HepG2 (cell line): ENCODE data around the gene DNAJC11. TPM values are rescaled to one million over a fixed set of nuclear protein-coding genes. Genes with fewer than 3 reads are reported as not detected.

Source experiments
- ATF1 ChIP-seq: IDR thresholded peaks from 2 replicates; pipeline ENCODE4 v1.6.1; 2016; ENCODE audit warnings: mild to moderate bottlenecking, control low read depth
- CBFB ChIP-seq: sonication (generic); formaldehyde crosslinking; IDR thresholded peaks from 2 replicates; pipeline ENCODE4 v1.4.0; 2020; ENCODE audit warnings: missing genetic modification reagents
- EED ChIP-seq: sonication (generic); formaldehyde crosslinking; IDR thresholded peaks from 2 replicates; pipeline ENCODE4 v1.5.0; 2020; ENCODE audit warnings: mild to moderate bottlenecking, missing genetic modification reagents
- GABPA ChIP-seq, 2 experiments: IDR thresholded peaks; 2 replicates each; pipeline ENCODE4 v1.6.1; 2011 to 2016; ENCODE audit warnings: low read depth in 2 of 2, low read length in 1 of 2, missing biosample characterization in 1 of 2, missing genetic modification characterization in 1 of 2
- HDAC2 ChIP-seq: sonication (generic); formaldehyde crosslinking; IDR thresholded peaks from 2 replicates; pipeline ENCODE4 v1.4.0; 2020; ENCODE audit warnings: missing genetic modification reagents
- HNF4A ChIP-seq: sonication (generic); formaldehyde crosslinking; IDR thresholded peaks from 2 replicates; pipeline ENCODE4 v1.4.0; 2020; ENCODE audit warnings: missing genetic modification reagents
- HOXA3 ChIP-seq: sonication (generic); formaldehyde crosslinking; IDR thresholded peaks from 2 replicates; pipeline ENCODE4 v1.5.0; 2020; ENCODE audit warnings: missing genetic modification reagents
- JARID2 ChIP-seq: sonication (generic); formaldehyde crosslinking; IDR thresholded peaks from 2 replicates; pipeline ENCODE4 v1.8.1; 2023; ENCODE audit warnings: missing genetic modification reagents, inconsistent platforms; ENCODE audit not compliant: insufficient replicate concordance
- RBM39 ChIP-seq: fragments of 200-400 bp; formaldehyde crosslinking; IDR thresholded peaks from one replicate; pipeline ENCODE4 v1.6.1; 2018; ENCODE audit warnings: antibody characterized with exemption, mild to moderate bottlenecking, low read depth, low read length; ENCODE audit not compliant: poor library complexity, severe bottlenecking
- SALL1 ChIP-seq: sonication (generic); formaldehyde crosslinking; IDR thresholded peaks from 2 replicates; pipeline ENCODE4 v1.8.0; 2022; ENCODE audit warnings: mild to moderate bottlenecking, missing genetic modification reagents
- SRSF1 ChIP-seq: fragments of 200-400 bp; formaldehyde crosslinking; optimal IDR thresholded peaks from 2 replicates; pipeline ENCODE3; 2017; ENCODE audit warnings: mild to moderate bottlenecking, low read depth, low read length, moderate library complexity
- STAG1 ChIP-seq: sonication (generic); formaldehyde crosslinking; IDR thresholded peaks from 2 replicates; pipeline ENCODE4 v1.4.0; 2020; ENCODE audit warnings: missing genetic modification reagents
- ZEB1 ChIP-seq: IDR thresholded peaks from 2 replicates; pipeline ENCODE4 v1.6.1; 2012; ENCODE audit warnings: mild to moderate bottlenecking, low read depth, inconsistent platforms; ENCODE audit not compliant: insufficient replicate concordance
- ZFP37 ChIP-seq: sonication (generic); formaldehyde crosslinking; IDR thresholded peaks from 2 replicates; pipeline ENCODE4 v1.4.0; 2020; ENCODE audit warnings: missing genetic modification reagents, borderline replicate concordance
- ZNF431 ChIP-seq: sonication (generic); formaldehyde crosslinking; IDR thresholded peaks from 2 replicates; pipeline ENCODE4 v1.9.0; 2022; ENCODE audit warnings: missing genetic modification reagents, low read depth, mild to moderate bottlenecking, borderline replicate concordance
- ZNF577 ChIP-seq: sonication (generic); formaldehyde crosslinking; IDR thresholded peaks from 2 replicates; pipeline ENCODE4 v1.4.0; 2020; ENCODE audit warnings: mild to moderate bottlenecking, low read depth, missing genetic modification reagents, borderline replicate concordance
- ZNF598 ChIP-seq: sonication (generic); formaldehyde crosslinking; IDR thresholded peaks from 2 replicates; pipeline ENCODE4 v1.5.1; 2020; ENCODE audit warnings: mild to moderate bottlenecking, missing genetic modification reagents, borderline replicate concordance
- ZNF614 ChIP-seq: IDR thresholded peaks from 2 replicates; pipeline ENCODE4 v1.6.1; 2018; ENCODE audit warnings: missing biosample characterization, missing genetic modification reagents, inconsistent platforms, borderline replicate concordance
- ZNF616 ChIP-seq: sonication (generic); formaldehyde crosslinking; IDR thresholded peaks from 2 replicates; pipeline ENCODE4 v1.5.0; 2020; ENCODE audit warnings: low read depth, mild to moderate bottlenecking, missing genetic modification reagents
- ZNF713 ChIP-seq: sonication (generic); formaldehyde crosslinking; IDR thresholded peaks from 2 replicates; pipeline ENCODE4 v1.4.0; 2020; ENCODE audit warnings: mild to moderate bottlenecking, missing genetic modification reagents
- ZNF746 ChIP-seq: sonication (generic); formaldehyde crosslinking; IDR thresholded peaks from 2 replicates; pipeline ENCODE4 v1.8.0; 2022; ENCODE audit warnings: mild to moderate bottlenecking, missing genetic modification reagents
- polyA plus RNA-seq, 8 experiments: library from polyadenylated mRNA; depleted of rRNA in 3 of 8; stranded (reverse) in 7 of 8; unstranded in 1 of 8; fragments of >200 nt; fragmentation: Illumina TruSeq in 4 of 8; extraction: Trizol in 4 of 8; gene quantifications; 2 replicates each; pipeline versions ENCODE4 v1.2.1 to v1.2.3, GENCODE V29; 2011 to 2016; ENCODE audit warnings: low read depth in 4 of 8, missing spikeins in 1 of 8, mixed read lengths in 1 of 8; ENCODE audit not compliant: insufficient read depth in 1 of 8
- total RNA-seq, 5 experiments: library from RNA; depleted of rRNA; stranded (reverse); fragments of >200 nt; fragmentation: Illumina TruSeq; extraction: Trizol; gene quantifications; 2 replicates each; pipeline ENCODE4 v1.2.3, GENCODE V29; 2016; ENCODE audit warnings: low read depth in 1 of 5
- TF ChIP-seq, protein P1 (sequence below): sonication (generic); formaldehyde crosslinking; IDR thresholded peaks from 2 replicates; pipeline ENCODE4 v1.4.0; 2020; ENCODE audit warnings: low read depth, mild to moderate bottlenecking, missing genetic modification reagents
- TF ChIP-seq, protein P2 (sequence below): sonication (generic); formaldehyde crosslinking; IDR thresholded peaks from 2 replicates; pipeline ENCODE4 v1.5.1; 2020; ENCODE audit warnings: missing genetic modification reagents, mild to moderate bottlenecking, borderline replicate concordance
- TF ChIP-seq, protein P3 (sequence below): IDR thresholded peaks from 2 replicates; pipeline ENCODE4 v1.6.1; 2016; ENCODE audit warnings: mild to moderate bottlenecking, missing biosample characterization, missing genetic modification reagents
- TF ChIP-seq, protein P4 (sequence below): sonication (generic); formaldehyde crosslinking; IDR thresholded peaks from 2 replicates; pipeline ENCODE4 v1.4.0; 2020; ENCODE audit warnings: mild to moderate bottlenecking, missing genetic modification reagents

Gene DNAJC11
- total and polyA plus RNA-seq, 2 of the 13 experiments (the other 11 are each of a cell fraction or from before 2014, with no cell fraction given), result 25.1 to 47.6 TPM

DNA sequence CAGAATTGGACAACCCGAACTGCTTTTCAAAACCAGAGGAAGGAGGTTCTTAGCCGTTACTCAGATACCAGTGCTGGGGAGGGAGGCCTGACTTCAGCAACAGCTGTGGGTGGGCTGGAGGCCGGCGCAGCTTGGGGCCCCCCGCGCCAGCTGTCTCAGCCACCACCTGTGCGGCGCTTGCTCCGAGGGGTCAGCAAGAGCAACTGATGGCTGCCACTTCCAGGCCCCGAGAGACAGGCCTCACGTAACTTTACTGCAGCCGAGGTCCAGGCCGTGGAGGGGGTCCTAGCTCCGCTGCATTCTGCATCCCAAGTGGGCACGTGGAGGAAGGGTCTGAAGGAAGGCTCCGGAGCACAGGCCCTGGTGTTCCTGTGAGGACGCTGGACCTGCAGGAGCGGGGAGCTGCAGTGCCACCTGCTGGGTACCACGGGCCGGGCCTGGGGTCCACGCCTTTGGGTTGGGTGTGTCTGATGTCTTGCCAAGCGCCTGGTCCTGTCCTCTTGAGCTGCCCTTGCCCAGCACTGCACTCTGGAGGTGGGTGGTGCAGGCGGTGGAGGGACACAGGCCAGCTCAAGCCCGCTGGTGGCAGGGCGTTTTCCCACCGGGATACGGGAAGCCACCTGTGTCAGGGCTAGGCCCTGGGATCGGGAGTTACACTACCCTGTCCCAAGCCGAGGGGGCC lies 67.1 kb downstream of the DNAJC11 start (continued):
- no peak for TF ChIP-seq ZNF616
- no peak for TF ChIP-seq ZNF713 (CRISPR knock-in tag)
- peak; percentile 41 for TF ChIP-seq RBM39
- TF ChIP-seq HOXA3 (CRISPR knock-in tag), result no peak
- TF ChIP-seq SRSF1, result no peak
- TF ChIP-seq, protein P1, sequence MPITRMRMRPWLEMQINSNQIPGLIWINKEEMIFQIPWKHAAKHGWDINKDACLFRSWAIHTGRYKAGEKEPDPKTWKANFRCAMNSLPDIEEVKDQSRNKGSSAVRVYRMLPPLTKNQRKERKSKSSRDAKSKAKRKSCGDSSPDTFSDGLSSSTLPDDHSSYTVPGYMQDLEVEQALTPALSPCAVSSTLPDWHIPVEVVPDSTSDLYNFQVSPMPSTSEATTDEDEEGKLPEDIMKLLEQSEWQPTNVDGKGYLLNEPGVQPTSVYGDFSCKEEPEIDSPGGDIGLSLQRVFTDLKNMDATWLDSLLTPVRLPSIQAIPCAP (CRISPR knock-in tag), result no peak
- no peak for TF ChIP-seq ZNF431
- peak; percentile 30; the same call in 1 of the 2 replicates for TF ChIP-seq SALL1 (CRISPR knock-in tag)
- peak; percentile 80 for TF ChIP-seq STAG1 (CRISPR knock-in tag)
- TF ChIP-seq JARID2 (CRISPR knock-in tag), result no peak
- no peak for TF ChIP-seq ZNF614 (CRISPR knock-in tag)
- TF ChIP-seq, protein P2, sequence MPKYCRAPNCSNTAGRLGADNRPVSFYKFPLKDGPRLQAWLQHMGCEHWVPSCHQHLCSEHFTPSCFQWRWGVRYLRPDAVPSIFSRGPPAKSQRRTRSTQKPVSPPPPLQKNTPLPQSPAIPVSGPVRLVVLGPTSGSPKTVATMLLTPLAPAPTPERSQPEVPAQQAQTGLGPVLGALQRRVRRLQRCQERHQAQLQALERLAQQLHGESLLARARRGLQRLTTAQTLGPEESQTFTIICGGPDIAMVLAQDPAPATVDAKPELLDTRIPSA (CRISPR knock-in tag), result no peak
- 0 out of 2 replicates have a peak, but pooled peaks have one; percentile 16 for TF ChIP-seq ZNF598 (CRISPR knock-in tag)
- TF ChIP-seq ZNF577 (CRISPR knock-in tag), result no peak
- TF ChIP-seq, protein P3, sequence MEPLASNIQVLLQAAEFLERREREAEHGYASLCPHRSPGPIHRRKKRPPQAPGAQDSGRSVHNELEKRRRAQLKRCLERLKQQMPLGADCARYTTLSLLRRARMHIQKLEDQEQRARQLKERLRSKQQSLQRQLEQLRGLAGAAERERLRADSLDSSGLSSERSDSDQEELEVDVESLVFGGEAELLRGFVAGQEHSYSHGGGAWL (CRISPR knock-in tag), result no peak
- TF ChIP-seq ZEB1, result no peak
- no peak for TF ChIP-seq CBFB
- TF ChIP-seq ZNF746, result no peak
- no peak for TF ChIP-seq ZFP37
- TF ChIP-seq, protein P4, sequence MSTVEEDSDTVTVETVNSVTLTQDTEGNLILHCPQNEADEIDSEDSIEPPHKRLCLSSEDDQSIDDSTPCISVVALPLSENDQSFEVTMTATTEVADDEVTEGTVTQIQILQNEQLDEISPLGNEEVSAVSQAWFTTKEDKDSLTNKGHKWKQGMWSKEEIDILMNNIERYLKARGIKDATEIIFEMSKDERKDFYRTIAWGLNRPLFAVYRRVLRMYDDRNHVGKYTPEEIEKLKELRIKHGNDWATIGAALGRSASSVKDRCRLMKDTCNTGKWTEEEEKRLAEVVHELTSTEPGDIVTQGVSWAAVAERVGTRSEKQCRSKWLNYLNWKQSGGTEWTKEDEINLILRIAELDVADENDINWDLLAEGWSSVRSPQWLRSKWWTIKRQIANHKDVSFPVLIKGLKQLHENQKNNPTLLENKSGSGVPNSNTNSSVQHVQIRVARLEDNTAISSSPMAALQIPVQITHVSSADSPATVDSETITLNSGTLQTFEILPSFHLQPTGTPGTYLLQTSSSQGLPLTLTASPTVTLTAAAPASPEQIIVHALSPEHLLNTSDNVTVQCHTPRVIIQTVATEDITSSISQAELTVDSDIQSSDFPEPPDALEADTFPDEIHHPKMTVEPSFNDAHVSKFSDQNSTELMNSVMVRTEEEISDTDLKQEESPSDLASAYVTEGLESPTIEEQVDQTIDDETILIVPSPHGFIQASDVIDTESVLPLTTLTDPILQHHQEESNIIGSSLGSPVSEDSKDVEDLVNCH (CRISPR knock-in tag), result no peak
- TF ChIP-seq EED (CRISPR knock-in tag), result no peak
- 0 out of 2 replicates have a peak, but pooled peaks have one; percentile 8 for TF ChIP-seq GABPA (IDR thresholded peaks at IDR 0.05; ENCODE audit: low read depth, low read length)
- no peak for TF ChIP-seq GABPA (CRISPR knock-in tag; IDR thresholded peaks at IDR 0.05; ENCODE audit: low read depth)
- no peak for TF ChIP-seq ATF1
- no peak for TF ChIP-seq HNF4A (CRISPR knock-in tag)
- no peak for TF ChIP-seq HDAC2 (CRISPR knock-in tag)
